OCI-M2 (cell line): Measurements from ENCODE around the gene ARF5.

Experiments
- DNase-seq: peaks from one replicate; lab custom pipeline; 2025; ENCODE audit not compliant: unreplicated experiment; lab: John Stamatoyannopoulos, UW

ARF5 gene

DNA sequence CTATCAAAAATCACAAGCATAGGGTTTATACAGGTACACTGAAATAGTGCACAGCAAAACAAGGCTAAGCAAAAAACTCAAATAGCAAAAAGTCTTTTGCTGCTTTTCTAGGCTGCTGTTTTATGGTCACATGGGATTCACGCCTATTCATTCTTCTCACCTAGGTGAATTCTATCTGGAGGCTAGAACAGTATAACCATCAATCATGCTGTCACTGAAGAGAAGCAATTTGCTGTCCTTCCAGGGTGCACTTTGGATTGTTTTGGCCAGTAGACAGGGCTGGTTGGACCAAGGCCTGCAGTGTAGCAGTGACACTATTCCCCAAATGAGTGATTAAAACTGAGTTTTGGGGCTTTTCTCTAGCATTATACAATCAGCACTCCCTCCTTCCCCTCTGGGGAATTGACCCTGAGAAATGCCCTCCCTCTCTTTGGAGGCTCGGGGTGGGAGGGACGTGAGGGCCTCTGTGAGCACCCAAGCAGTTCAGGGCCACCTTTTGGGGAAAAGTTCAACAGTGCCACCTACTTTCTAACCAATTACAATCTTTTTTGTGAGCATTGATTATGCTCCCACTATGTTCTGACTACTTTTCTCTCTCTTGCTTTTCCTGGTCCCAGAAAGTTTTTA, 47.6 kb downstream of the ARF5 start:
- no peak for DNase-seq

DNA sequence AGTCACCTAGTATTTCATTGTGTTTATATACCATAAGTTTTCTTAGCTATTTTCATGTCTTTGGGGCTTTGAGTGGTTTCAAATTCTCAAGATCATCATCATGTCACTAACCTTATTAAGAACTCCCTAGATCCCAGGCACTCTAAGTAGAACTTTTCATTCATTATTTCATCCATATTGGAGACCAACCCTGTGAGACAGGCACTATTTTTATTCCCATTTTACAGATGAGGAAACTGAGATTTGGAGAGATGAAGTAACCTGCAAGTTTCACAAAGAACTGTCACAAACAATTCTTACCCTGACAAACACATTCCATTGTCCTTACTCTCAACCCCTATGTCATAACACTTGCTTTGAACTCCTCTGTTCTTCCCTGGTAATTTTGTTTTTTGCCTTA, 50.0 kb downstream of the ARF5 start:
- DNase-seq: no peak
